ENCODE measurements around the gene BAIAP3. TPM values are rescaled to one million over a fixed set of nuclear protein-coding genes. Genes with fewer than 3 reads are reported as not detected.

The BAIAP3 gene
- total and polyA plus RNA-seq, 10 of the 15 experiments (the other 5 are each of a cell fraction or from before 2014, with no cell fraction given) = 0.03 to 0.56 (median 0.17) TPM; not detected in 3

GRCh38 chr16:1351582-1352362 is 18.3 kb downstream of the BAIAP3 start, which contains the start of the genes GNPTG and TSR3 (continued):
- TF ChIP-seq PRDM15 (CRISPR knock-in tag; IDR thresholded peaks at IDR 0.05) (peak; percentile 94), RELB (IDR thresholded peaks at IDR 0.05; ENCODE audit: low read depth) (peak; percentile 54; the same call in 1 of the 2 replicates), NR2C1 (IDR thresholded peaks at IDR 0.05) (peak; percentile 79), LARP7 (IDR thresholded peaks at IDR 0.05) (no peak; the same call in 1 of the 2 replicates), SUPT20H (IDR thresholded peaks at IDR 0.05; ENCODE audit: borderline replicate concordance, control insufficient read depth, low read depth, low read length) (no peak), RELA (IDR thresholded peaks at IDR 0.05; ENCODE audit: borderline replicate concordance, partially characterized antibody) (peak; percentile 97), YBX1 (IDR thresholded peaks at IDR 0.05) (no peak), SPI1 (IDR thresholded peaks at IDR 0.05; ENCODE audit: borderline replicate concordance, insufficient read depth, low read depth, low read length) (no peak), BACH1 (IDR thresholded peaks at IDR 0.05; ENCODE audit: borderline replicate concordance) (peak; percentile 84), MEF2B (IDR thresholded peaks at IDR 0.05; ENCODE audit: partially characterized antibody, poor library complexity, severe bottlenecking) (no peak), NKRF (conservative IDR thresholded peaks at IDR 0.05) (peak; percentile 98), ATF3 (IDR thresholded peaks at IDR 0.05; ENCODE audit: borderline replicate concordance, extremely low read depth, low read depth, low read length) (peak; percentile 100), ZBTB40 (IDR thresholded peaks at IDR 0.05; ENCODE audit: borderline replicate concordance) (no peak), BHLHE40 (IDR thresholded peaks at IDR 0.05; ENCODE audit: borderline replicate concordance in 1 of 2, low read depth in 2 of 2, low read length in 1 of 2) (peak; percentile 94 to 100)
